ENCODE results near the gene PLCL1.

The PLCL1 gene

GRCh38 chr2:198173242-198173641, 368.8 kb downstream of the PLCL1 start:
- no peak for TF ChIP-seq CTCF (IDR thresholded peaks at IDR 0.05; ENCODE audit: insufficient read depth, low read depth, low read length, missing control alignments)
- no peak overlapping the region for H3K4me3 ChIP-seq (ENCODE audit: low read length)
- DNase-seq (ENCODE audit: low read depth), result no peak

- no peak for DNase-seq (ENCODE audit: low read depth)
- H3K4me3 ChIP-seq (ENCODE audit: low read length), result no peak overlapping the region
- no peak for TF ChIP-seq CTCF (IDR thresholded peaks at IDR 0.05; ENCODE audit: insufficient read depth, low read depth, low read length, missing control alignments)
These were observed 369.5 kb downstream of the PLCL1 start for GRCh38 chr2:198173864-198174263.

GRCh38 chr2:198175271-198175670, 370.9 kb downstream of the PLCL1 start:
- TF ChIP-seq CTCF (IDR thresholded peaks at IDR 0.05; ENCODE audit: insufficient read depth, low read depth, low read length, missing control alignments), result no peak
- no peak for DNase-seq (ENCODE audit: low read depth)
- H3K4me3 ChIP-seq (ENCODE audit: low read length), result no peak overlapping the region

- H3K4me3 ChIP-seq (ENCODE audit: low read length), result no peak overlapping the region
- no peak for DNase-seq (ENCODE audit: low read depth)
- TF ChIP-seq CTCF (IDR thresholded peaks at IDR 0.05; ENCODE audit: insufficient read depth, low read depth, low read length, missing control alignments), result no peak
These were observed 372.6 kb downstream of the PLCL1 start for GRCh38 chr2:198177040-198177439.

- no peak for TF ChIP-seq CTCF (IDR thresholded peaks at IDR 0.05; ENCODE audit: insufficient read depth, low read depth, low read length, missing control alignments)
- no peak overlapping the region for H3K4me3 ChIP-seq (ENCODE audit: low read length)
- DNase-seq (ENCODE audit: low read depth), result no peak
These were observed 374.4 kb downstream of the PLCL1 start for GRCh38 chr2:198178766-198179165.

- H3K4me3 ChIP-seq (ENCODE audit: low read length), result no peak overlapping the region
- no peak for DNase-seq (ENCODE audit: low read depth)
- TF ChIP-seq CTCF (IDR thresholded peaks at IDR 0.05; ENCODE audit: insufficient read depth, low read depth, low read length, missing control alignments), result no peak
These were observed 381.9 kb downstream of the PLCL1 start for GRCh38 chr2:198186257-198186656.

GRCh38 chr2:198187841-198188240, 383.4 kb downstream of the PLCL1 start:
- no peak overlapping the region for H3K4me3 ChIP-seq (ENCODE audit: low read length)
- no peak for DNase-seq (ENCODE audit: low read depth)
- TF ChIP-seq CTCF (IDR thresholded peaks at IDR 0.05; ENCODE audit: insufficient read depth, low read depth, low read length, missing control alignments), result no peak

Data from epithelial cell of esophagus (primary cell).